Measurements from ENCODE around the gene RAB21.
"Not testable (repeated sequence)": the region's sequence is repeated elsewhere in the genome, so short reads cannot be mapped to it uniquely, and the experiment has no call there.

RAB21 gene

GRCh38 chr12:71732357-71732712 lies 22.3 kb upstream of the RAB21 start:
- TF ChIP-seq POLR2A (IDR thresholded peaks at IDR 0.05; ENCODE audit: low read length) (no peak), GATA1 (IDR thresholded peaks at IDR 0.05; ENCODE audit: low read depth, low read length) (no peak)
- DNase-seq: no peak

DNA sequence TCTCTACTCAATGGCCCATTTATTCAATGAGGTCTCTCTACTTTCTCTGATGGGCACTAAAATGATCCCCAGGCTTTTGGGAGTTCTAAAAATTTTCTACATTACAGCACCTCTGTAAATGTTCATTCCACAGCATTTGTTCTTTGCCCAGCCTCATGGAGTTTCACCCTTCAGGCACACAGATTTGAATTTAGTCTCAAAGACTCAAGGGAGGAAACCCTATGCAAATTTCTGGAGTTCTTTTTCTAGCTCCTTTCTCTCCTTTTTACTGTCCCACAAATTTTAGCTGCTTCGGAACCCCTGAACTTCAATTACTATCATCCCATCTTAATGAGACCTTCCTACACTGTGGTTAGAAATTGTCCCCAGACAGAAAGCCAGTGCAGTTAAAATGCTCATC lies 17.5 kb upstream of the RAB21 start:
- DNase-seq: no peak
- TF ChIP-seq GATA1 (IDR thresholded peaks at IDR 0.05; ENCODE audit: low read depth, low read length) (no peak), POLR2A (IDR thresholded peaks at IDR 0.05; ENCODE audit: low read length) (no peak)

DNA sequence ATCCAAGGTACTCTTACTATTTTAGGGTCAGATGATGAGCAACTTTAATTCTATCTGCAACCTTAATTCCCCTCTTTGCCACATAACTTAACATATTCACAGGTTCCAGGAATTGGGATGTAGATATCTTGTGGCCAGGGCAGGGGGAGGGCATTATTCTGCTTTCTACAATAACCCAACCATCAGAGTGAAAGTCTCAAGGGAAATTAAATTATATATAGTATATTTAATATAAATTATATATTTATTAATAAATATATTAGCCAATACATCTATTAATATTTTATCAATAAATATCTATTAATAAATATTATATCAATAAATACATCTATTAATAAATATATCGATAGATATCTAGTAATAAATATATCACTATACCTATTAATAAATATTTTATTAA lies 11.7 kb upstream of the RAB21 start:
- TF ChIP-seq POLR2A (IDR thresholded peaks at IDR 0.05; ENCODE audit: low read length) (no peak), GATA1 (IDR thresholded peaks at IDR 0.05; ENCODE audit: low read depth, low read length) (no peak)
- DNase-seq: no peak

DNA sequence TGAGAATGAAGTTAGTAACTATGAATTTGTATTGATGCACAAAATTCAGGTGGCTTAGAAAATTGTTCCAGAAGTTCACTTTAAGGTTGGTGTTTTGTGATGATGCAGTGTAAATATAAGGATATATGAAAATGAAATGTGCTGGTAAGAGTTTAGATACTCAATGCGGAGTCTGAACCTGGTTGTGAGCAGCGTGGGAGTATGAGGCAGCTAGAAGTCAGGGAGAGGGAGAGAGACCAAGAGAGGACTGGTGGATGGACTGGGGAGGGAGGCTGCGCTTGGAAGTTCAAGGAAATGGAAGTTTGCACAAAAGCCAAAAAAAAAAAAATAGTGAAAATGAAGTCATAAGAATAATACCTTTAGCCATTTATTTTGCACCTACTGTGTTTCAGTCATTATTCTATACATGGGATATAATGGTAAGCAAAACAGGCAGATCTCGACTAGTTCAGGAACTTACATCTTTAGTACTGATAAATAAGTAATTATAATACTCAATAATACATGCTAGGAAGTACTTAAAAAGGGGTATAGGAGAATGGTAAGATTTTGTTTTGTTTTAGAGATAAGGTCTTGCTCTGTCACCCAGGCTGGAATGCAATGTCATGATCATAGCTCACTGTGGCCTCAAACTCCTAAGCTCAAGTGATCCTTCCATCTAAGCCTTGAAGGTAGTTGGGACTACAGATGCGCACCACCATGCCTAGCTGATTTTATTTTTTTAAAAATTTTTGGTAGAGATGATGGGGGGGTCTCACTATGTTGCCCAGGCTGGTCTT lies 10.0 kb upstream of the RAB21 start:
- peak; percentile 31 to 34 for DNase-seq
- TF ChIP-seq POLR2A (IDR thresholded peaks at IDR 0.05; ENCODE audit: low read length) (no peak), GATA1 (IDR thresholded peaks at IDR 0.05; ENCODE audit: low read depth, low read length) (no peak)

GRCh38 chr12:71746974-71747611 lies 7.6 kb upstream of the RAB21 start:
- DNase-seq: peak; percentile 69 to 78
- TF ChIP-seq POLR2A (IDR thresholded peaks at IDR 0.05; ENCODE audit: low read length) (no peak), GATA1 (IDR thresholded peaks at IDR 0.05; ENCODE audit: low read depth, low read length) (no peak)

GRCh38 chr12:71748081-71748850 lies 6.4 kb upstream of the RAB21 start:
- DNase-seq: no peak
- no peak for TF ChIP-seq POLR2A (IDR thresholded peaks at IDR 0.05; ENCODE audit: low read length)

DNA sequence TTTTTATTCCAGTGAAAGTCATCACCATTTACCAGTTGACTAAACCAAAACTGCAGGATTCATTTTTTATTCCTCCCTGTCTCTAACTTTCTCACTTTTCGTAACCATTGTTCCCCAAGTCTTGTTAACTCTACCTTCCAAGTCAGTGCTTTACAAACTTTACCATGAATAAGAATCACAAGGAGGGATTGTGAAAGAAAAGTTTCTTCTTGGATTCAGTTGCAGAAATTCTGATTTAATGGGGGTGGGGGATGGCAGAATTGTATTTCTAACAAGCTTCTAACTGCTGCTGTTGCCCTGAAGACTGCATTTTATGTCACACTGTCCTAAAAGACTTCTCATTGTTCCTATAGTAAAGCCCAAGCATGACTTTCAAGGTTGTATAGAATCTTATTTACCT lies 5.0 kb upstream of the RAB21 start:
- TF ChIP-seq POLR2A (IDR thresholded peaks at IDR 0.05; ENCODE audit: low read length) (no peak), GATA1 (IDR thresholded peaks at IDR 0.05; ENCODE audit: low read depth, low read length) (no peak)
- DNase-seq: no peak

DNA sequence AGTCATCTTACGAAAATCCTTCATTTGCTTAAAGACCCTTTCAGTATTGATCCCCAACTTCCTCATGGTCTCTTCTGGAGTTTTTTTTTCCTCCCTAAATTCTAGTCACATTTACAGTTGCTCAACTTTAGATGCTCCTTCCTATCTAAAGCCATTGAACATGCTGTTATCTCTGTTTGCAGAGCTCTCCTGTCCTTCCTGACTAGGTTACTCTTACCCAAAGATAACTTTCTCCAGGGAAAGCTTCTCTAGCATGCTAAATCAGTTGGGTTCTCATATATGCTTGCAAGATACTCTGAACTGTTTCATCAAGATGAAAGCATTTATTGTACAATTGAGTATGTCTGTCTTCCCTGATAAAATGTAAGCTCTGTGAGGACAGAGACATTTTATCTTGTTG lies 1.8 kb upstream of the RAB21 start:
- TF ChIP-seq POLR2A (IDR thresholded peaks at IDR 0.05; ENCODE audit: low read length) (no peak), GATA1 (IDR thresholded peaks at IDR 0.05; ENCODE audit: low read depth, low read length) (no peak)
- peak; percentile 51 to 82 for DNase-seq

- TF ChIP-seq POLR2A (IDR thresholded peaks at IDR 0.05; ENCODE audit: low read length) (no peak), GATA1 (IDR thresholded peaks at IDR 0.05; ENCODE audit: low read depth, low read length) (no peak)
- DNase-seq: peak; percentile 69 to 83
Measured at GRCh38 chr12:71755146-71755892, 656 bp downstream of the RAB21 start.

DNA sequence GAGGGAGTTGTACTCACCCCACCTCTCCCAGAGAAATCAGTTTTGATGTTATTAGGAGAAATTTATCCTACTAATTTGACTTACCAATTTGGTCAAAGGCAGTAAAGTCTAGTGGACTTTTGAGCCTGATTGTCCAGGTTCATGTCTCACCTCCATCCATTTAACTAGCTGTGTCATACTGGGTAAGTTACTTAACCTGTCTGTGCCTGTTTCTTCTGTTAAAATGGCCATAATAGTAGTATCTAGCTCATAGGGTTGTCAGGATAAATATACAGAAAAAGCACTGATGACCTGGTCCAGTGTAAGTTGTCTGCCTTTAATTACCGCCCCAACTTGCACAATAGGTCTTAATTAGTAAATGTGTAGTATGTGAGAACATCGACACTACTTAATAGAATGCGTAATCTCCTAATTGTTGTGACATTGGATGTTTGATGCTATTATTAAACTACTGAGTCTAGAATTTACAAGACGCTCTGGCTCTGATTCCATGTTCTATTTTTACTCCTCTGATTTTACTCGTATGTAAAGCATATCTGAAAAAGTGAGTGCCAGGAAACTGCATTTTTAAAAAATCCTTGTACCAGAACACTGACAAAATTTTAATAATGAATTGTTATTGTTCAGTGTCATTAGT lies 1.5 kb downstream of the RAB21 start:
- DNase-seq: peak in 1 of 2 experiments; percentile 48
- TF ChIP-seq GATA1 (IDR thresholded peaks at IDR 0.05; ENCODE audit: low read depth, low read length) (no peak), POLR2A (IDR thresholded peaks at IDR 0.05; ENCODE audit: low read length) (no peak)

DNA sequence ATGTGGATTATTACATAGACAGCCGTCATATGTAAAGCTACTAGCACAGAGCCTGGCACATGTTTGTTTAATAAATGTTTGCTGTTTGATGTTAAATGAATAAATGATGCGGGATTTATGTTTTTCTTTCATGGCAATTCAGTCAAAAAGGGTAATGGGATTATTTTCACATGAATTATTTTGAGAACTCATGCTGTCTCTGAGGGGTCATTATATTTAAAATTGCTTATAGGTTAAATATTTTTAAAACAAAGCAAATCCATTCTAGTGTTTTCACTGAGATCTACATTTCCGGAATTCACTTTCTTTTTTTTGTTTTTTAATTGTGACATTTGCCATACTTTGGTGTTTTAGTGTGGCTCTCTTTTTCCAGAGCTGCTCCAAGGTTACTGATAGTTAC lies 5.3 kb downstream of the RAB21 start:
- no peak for DNase-seq
- TF ChIP-seq GATA1 (IDR thresholded peaks at IDR 0.05; ENCODE audit: low read depth, low read length) (no peak), POLR2A (IDR thresholded peaks at IDR 0.05; ENCODE audit: low read length) (no peak)

DNA sequence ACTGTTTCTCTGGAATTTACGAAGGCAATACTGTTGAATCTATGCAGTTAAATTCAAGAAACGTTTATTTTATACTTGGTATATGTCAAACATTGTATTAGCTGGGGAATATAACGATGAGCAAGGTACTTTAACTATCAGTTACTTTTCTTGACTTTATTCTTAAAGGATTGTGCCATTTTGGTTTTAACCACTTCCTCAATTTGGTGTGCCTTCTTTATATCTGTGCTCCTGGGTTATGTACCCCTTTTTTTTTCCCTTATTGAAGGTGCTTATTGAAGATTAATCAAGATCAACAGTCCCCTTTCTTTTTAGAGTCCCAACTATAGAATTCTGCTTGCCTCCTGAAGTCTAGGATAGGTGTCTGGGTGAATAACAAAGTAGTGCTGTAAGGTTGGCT lies 5.8 kb downstream of the RAB21 start:
- TF ChIP-seq GATA1 (IDR thresholded peaks at IDR 0.05; ENCODE audit: low read depth, low read length): no peak
- TF ChIP-seq POLR2A (IDR thresholded peaks at IDR 0.05; ENCODE audit: low read length): no peak
- DNase-seq: no peak

DNA sequence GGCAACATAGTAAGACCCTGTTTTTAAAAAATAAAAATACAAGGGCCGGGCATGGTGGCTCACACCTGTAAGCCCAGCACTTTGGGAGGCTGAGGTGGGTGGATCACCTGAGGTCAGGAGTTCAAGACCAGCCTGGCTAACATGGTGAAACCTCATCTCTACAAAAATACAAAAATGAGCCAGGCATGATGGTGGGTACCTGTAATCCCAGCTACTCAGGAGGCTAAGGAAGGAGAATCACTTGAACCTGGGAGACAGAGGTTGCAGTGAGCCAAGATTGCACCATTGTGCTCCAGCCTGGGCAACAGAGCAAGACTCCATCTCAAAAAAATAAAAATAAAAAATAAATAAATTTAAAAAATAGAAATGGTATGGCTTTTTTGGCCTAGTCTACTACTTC lies 6.7 kb downstream of the RAB21 start:
- not testable (repeated sequence) for DNase-seq

All from erythroblast (primary cell).